HT-29 (cell line): Measurements from ENCODE around the gene PNCK. TPM values are rescaled to one million over a fixed set of nuclear protein-coding genes. Genes with fewer than 3 reads are reported as not detected.

ENCODE experiments used
- DNase-seq: peaks from one replicate; pipeline ENCODE4 v3.0.0-alpha.2; 2015; ENCODE audit warnings: low spot score
- small RNA-seq: library from RNA; depleted of rRNA; stranded (forward); fragments of <200 nt; gene quantifications from one replicate; pipeline ENCODE3, GENCODE V24; 2014
- total RNA-seq: library from RNA; depleted of rRNA; stranded (reverse); fragments of >200 nt; shearing (Covaris generic); gene quantifications from 2 replicates; pipeline ENCODE4 v1.2.3, GENCODE V29; 2014; rRNA removed

The PNCK gene
- total RNA-seq, 1 experiment from 2014 or later: 0.99 TPM

DNA sequence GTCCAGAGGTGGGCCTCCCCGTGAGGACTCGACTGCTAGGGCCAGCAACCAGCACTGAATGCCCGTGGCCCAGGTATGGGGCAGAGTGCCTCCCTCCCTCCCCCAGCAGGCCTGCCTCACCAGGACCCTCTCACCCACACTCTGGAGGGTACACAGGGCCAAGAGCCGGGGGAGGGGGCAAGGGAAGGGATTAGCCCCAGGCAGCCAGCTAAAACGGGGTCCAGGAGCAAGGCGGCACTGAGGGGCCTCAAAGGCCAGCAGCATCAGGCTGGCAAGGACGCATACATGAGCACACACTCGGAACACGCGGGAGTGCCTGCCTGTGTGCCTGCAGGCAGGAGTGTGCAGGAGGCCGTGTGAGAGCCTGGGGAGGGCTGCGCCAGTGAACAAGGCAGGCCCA lies 44.9 kb downstream of the PNCK start:
- no peak for DNase-seq

DNA sequence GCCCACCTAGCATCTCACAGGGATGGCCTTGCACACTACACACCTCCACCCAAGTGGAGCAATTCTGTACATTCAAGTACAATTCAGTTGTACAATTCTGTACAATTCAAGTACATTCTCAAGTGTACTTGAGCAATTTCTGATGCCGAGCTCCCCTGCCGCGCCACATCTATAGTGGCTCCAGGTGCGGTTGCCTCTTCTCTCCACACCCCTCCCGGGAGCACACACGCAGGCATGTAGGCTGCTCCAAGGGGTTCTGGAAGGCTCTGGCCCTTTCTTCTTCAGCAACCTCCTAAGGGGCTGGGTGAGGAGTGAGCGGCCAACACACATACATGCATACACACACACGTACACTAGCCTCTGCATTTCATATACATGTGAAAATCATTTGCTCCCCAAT lies 45.5 kb downstream of the PNCK start:
- no peak for DNase-seq

GRCh38 chrX:153627675-153628111 lies 45.9 kb downstream of the PNCK start:
- DNase-seq: no peak

GRCh38 chrX:153626863-153627674 lies 46.5 kb downstream of the PNCK start:
- DNase-seq: no peak

- no peak for DNase-seq
Measured at GRCh38 chrX:153626025-153626633, 47.5 kb downstream of the PNCK start.

DNA sequence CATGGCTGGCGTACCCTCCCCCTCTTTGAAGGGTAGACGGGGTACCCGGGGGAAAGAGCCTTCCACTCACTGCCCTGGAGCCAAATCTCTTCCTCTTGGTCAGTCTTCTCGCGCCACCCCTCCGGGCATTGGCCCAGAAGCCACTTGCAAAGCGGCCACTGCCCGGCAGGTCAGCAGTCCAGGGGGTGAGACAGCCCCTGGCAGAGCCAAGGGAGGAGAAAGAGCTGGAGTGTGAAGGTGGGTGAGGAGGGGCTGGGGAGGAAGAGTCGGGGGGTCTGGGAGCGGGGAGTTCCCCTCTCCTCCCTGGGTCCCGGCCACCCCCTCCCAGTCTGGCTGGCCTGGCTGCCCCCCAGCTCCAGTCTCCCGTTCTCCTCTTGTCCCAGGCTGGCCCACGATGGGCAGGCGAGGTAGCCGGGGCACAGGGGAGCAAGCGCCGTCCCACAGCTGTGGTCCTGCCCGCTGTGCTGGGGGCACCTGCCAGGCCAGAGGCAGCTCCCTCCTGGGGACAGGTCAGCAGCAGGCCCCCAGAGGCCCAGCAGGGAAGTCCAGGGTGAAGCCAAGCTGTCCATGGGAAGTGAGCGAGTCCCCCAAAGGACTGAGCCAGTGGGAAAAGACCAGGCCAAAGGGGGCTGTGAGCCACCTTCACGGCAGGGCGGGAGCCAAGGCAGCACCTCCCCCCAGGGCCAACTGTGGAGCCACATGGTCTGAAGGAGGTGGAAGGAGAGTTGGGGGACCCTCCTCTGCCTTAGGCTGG lies 48.2 kb downstream of the PNCK start:
- no peak for DNase-seq

- DNase-seq: no peak
Measured at GRCh38 chrX:153624196-153625091, 49.2 kb downstream of the PNCK start.

DNA sequence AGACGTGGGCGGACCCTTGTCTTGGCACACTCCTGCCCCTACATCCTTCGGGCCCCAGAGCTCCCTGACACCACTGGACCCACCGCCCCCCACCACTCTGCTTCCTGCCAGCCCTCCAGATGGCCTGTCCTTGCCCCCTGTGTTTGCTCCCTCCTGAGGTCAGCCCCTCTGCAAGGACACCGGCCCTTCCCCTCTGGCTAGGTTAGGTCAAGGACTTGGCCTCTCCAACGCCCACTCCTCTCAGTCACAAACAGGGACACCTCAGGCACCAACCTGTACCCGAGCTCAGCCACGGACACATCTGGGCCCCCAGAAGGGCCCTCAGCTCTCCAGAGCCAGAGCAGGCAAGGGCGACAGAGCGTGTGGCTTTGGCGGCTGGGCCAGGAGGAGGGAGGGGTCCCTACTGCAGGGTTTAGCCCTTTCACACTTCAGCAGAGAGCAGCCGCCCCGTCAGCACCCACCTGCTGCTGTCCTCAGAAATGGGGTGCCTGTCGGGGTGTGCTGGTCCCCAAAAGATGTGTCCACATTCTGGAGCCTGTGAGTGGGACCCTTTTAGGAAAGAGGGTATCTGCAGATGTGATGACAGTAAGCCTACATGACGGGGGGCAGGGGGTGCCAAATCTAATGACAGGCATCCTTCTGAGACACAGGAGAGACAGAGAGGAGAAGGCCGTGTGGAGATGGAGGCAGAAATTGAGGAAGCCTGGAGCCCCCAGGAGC lies 50.1 kb downstream of the PNCK start:
- DNase-seq: no peak

- no peak for DNase-seq
Measured at GRCh38 chrX:153622661-153623309, 50.8 kb downstream of the PNCK start.

- DNase-seq: no peak
Measured at GRCh38 chrX:153621949-153622598, 51.5 kb downstream of the PNCK start.

- no peak for DNase-seq
Measured at GRCh38 chrX:153620576-153620975, 53.0 kb downstream of the PNCK start.

Small RNA genes lying within 50 kb of the gene (small RNA-seq; reads per million reads assigned to genes)
- not detected for gene RN7SL687P

Other genes starting within 250 kb of the PNCK start
- gene TREX2, start 227.8 kb downstream of the PNCK start, total RNA-seq: 7.3 and 9.8 TPM in 2 replicates
- gene HAUS7, start 203.2 kb downstream of the PNCK start, total RNA-seq: 75.1 and 85.6 TPM in 2 replicates
- gene BGN, start 178.8 kb downstream of the PNCK start, total RNA-seq: 14.0 and 23.2 TPM in 2 replicates
- not detected in 2 replicates for gene ATP2B3, start 156.2 kb downstream of the PNCK start, total RNA-seq
- gene CCNQ, start 74.7 kb downstream of the PNCK start, total RNA-seq: 107 and 122 TPM in 2 replicates
- gene DUSP9, start 26.6 kb downstream of the PNCK start, total RNA-seq: not detected in 2 replicates
- 98.8 and 127 TPM in 2 replicates for gene SLC6A8, start 14.1 kb upstream of the PNCK start, total RNA-seq
- 387 and 409 TPM in 2 replicates for gene BCAP31, start 50.6 kb upstream of the PNCK start, total RNA-seq
- 28.2 and 31.6 TPM in 2 replicates for gene ABCD1, start 51.0 kb upstream of the PNCK start, total RNA-seq
- 7.0 and 10.3 TPM in 2 replicates for gene PLXNB3, start 90.4 kb upstream of the PNCK start, total RNA-seq
- 1.1 and 5.6 TPM in 2 replicates for gene SRPK3, start 107.2 kb upstream of the PNCK start, total RNA-seq
- gene IDH3G, start 120.6 kb upstream of the PNCK start, total RNA-seq: 173 and 197 TPM in 2 replicates
- 496 and 561 TPM in 2 replicates for gene SSR4, start 120.9 kb upstream of the PNCK start, total RNA-seq
- gene PDZD4, start 156.7 kb upstream of the PNCK start, total RNA-seq: 0.33 TPM in 1 of 2 replicates, not detected in the other
- gene L1CAM, start 212.4 kb upstream of the PNCK start, total RNA-seq: not detected in 2 replicates
- gene AVPR2, start 230.9 kb upstream of the PNCK start, total RNA-seq: not detected in 2 replicates